Smooth muscle cell (in vitro differentiated cells): ENCODE data around the gene UHRF2. TPM values are rescaled to one million over a fixed set of nuclear protein-coding genes. Genes with fewer than 3 reads are reported as not detected.

Source experiments
- DNase-seq: peaks from one replicate; lab custom pipeline; 2025; ENCODE audit not compliant: unreplicated experiment; lab: John Stamatoyannopoulos, UW
- H2AFZ ChIP-seq: fragments of 200-600 bp; sonication (generic); 2 replicates; pipeline ENCODE4 v1.6.0; 2016; ENCODE audit warnings: antibody characterized with exemption, low read depth, mild to moderate bottlenecking
- H3F3A ChIP-seq: fragments of 200-600 bp; sonication (generic); 2 replicates; pipeline ENCODE4 v1.6.0; 2017; ENCODE audit warnings: antibody characterized with exemption, low read depth
- H3K27ac ChIP-seq: fragments of 200-600 bp; sonication (generic); 2 replicates; pipeline ENCODE4 v1.5.1; 2016; ENCODE audit warnings: low read depth, mild to moderate bottlenecking
- H3K27me3 ChIP-seq: fragments of 200-600 bp; sonication (generic); 2 replicates; pipeline ENCODE4 v1.6.1; 2016; ENCODE audit warnings: low read depth, mild to moderate bottlenecking
- H3K36me3 ChIP-seq: fragments of 200-600 bp; sonication (generic); 2 replicates; pipeline ENCODE4 v1.5.1; 2016; ENCODE audit warnings: low read depth
- H3K4me1 ChIP-seq: fragments of 200-600 bp; sonication (generic); 2 replicates; pipeline ENCODE4 v1.5.1; 2016; ENCODE audit warnings: low read depth
- H3K4me2 ChIP-seq: fragments of 200-600 bp; sonication (generic); 2 replicates; pipeline ENCODE4 v1.6.0; 2016; ENCODE audit warnings: mild to moderate bottlenecking
- H3K4me3 ChIP-seq: fragments of 200-600 bp; sonication (generic); 2 replicates; pipeline ENCODE4 v1.5.1; 2016; ENCODE audit warnings: mild to moderate bottlenecking
- H3K79me2 ChIP-seq: fragments of 200-600 bp; sonication (generic); 2 replicates; pipeline ENCODE4 v1.6.0; 2016; ENCODE audit warnings: low read depth, mild to moderate bottlenecking
- H3K9ac ChIP-seq: fragments of 200-600 bp; sonication (generic); 2 replicates; pipeline ENCODE4 v1.6.0; 2016; ENCODE audit warnings: low read depth
- H3K9me3 ChIP-seq: fragments of 200-600 bp; sonication (generic); replicated peaks from 2 replicates; pipeline ENCODE4 v1.5.1; 2016; ENCODE audit warnings: low read depth
- H4K20me1 ChIP-seq: fragments of 200-600 bp; sonication (generic); 2 replicates; pipeline ENCODE4 v1.6.0; 2016; ENCODE audit warnings: low read depth
- WGBS: methylation state at CpG from one replicate; pipeline ENCODE4 v1.1.7; 2016; ENCODE audit warnings: low lambda C conversion rate; 5-methylcytosine and 5-hydroxymethylcytosine counted together
- polyA plus RNA-seq: library from polyadenylated mRNA; unstranded; fragments of >200 nt; fragmentation: Nextera tagmentation; extraction: Ambion mirVana; gene quantifications from 2 replicates; pipeline ENCODE4 v1.2.1, GENCODE V29; 2016
- total RNA-seq: library from RNA; depleted of rRNA; stranded (reverse); fragments of >200 nt; gene quantifications from 2 replicates; pipeline ENCODE4 v1.2.3, GENCODE V29; 2014
- TF ChIP-seq, protein P1 (sequence below): fragments of 200-600 bp; sonication (generic); IDR thresholded peaks from 2 replicates; pipeline ENCODE4 v1.5.1; 2017; ENCODE audit warnings: borderline replicate concordance, mild to moderate bottlenecking, antibody characterized with exemption; ENCODE audit not compliant: insufficient read depth, poor library complexity, severe bottlenecking

Gene UHRF2
- total and polyA plus RNA-seq, 2 experiments from 2014 or later = 15.6 to 54.5 TPM

DNA sequence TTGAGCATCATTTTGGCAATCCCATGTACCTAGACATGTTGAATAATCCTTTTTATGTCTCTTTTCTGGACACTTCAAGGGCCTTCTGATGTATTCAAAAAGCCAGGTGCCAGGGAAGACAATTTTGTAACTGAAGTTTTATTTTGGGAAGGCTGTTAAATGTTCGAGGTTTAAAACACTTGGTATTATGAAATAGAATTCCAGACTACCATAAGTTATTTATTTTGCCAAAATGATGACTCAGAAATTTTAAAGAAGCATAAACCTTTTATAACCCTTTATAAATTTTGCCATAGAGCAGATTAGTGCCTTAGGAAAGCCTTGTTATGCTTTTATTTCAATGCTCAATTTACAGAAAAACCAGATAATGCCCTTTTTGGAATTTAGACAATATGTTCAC lies 30.3 kb upstream of the UHRF2 start:
- Histone ChIP-seq H3K27me3 (peaks cover 3% of the 10 kb centered on the region), H3K4me3 (no peak overlapping the region), H3K79me2 (no peaks in the 10 kb centered on the region), H3K9me3 (no peaks in the 10 kb centered on the region), H3F3A (no peaks in the 10 kb centered on the region), H3K36me3 (no peaks in the 10 kb centered on the region), H4K20me1 (no peaks in the 10 kb centered on the region), H3K27ac (no peak overlapping the region), H3K4me2 (no peak overlapping the region), H3K4me1 (no peaks in the 10 kb centered on the region), H2AFZ (no peak overlapping the region), H3K9ac (no peak overlapping the region)
- TF ChIP-seq, protein P1, sequence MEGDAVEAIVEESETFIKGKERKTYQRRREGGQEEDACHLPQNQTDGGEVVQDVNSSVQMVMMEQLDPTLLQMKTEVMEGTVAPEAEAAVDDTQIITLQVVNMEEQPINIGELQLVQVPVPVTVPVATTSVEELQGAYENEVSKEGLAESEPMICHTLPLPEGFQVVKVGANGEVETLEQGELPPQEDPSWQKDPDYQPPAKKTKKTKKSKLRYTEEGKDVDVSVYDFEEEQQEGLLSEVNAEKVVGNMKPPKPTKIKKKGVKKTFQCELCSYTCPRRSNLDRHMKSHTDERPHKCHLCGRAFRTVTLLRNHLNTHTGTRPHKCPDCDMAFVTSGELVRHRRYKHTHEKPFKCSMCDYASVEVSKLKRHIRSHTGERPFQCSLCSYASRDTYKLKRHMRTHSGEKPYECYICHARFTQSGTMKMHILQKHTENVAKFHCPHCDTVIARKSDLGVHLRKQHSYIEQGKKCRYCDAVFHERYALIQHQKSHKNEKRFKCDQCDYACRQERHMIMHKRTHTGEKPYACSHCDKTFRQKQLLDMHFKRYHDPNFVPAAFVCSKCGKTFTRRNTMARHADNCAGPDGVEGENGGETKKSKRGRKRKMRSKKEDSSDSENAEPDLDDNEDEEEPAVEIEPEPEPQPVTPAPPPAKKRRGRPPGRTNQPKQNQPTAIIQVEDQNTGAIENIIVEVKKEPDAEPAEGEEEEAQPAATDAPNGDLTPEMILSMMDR = no peak
- WGBS = 78% methylated on average over 1 of the region's 1 CpG
- no peak for DNase-seq

DNA sequence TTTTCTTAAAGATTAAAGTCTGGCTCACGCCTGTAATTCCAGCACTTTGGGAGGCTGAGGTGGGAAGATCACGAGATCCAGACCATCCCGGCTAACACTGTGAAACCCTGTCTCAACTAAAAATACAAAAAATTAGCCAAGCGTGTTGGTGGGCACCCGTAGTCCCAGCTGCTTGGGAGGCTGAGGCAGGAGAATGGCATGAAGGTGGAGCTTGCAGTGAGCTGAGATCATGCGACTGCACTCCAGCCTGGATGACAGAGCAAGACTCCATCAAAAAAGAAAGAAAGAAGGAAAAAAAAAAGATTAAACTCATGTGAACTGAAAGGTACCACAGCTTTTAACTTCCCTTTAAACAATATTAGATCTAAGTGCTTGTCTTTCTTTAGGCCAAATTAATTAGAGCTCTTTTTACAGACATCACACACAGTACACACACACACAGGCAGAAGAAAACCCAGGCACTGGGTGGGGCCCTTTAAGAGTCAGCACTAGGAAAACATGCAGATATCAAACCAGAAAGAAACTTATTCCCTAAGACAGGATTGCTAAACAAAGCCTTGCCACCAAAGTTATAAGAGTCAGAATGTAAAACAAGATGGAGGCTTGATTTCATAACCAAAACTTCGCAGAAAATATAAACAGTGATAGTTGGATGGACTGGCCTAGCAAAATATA lies 29.3 kb upstream of the UHRF2 start:
- Histone ChIP-seq H3K9me3 (no peaks in the 10 kb centered on the region), H3K4me3 (no peak overlapping the region)
- DNase-seq = no peak

DNA sequence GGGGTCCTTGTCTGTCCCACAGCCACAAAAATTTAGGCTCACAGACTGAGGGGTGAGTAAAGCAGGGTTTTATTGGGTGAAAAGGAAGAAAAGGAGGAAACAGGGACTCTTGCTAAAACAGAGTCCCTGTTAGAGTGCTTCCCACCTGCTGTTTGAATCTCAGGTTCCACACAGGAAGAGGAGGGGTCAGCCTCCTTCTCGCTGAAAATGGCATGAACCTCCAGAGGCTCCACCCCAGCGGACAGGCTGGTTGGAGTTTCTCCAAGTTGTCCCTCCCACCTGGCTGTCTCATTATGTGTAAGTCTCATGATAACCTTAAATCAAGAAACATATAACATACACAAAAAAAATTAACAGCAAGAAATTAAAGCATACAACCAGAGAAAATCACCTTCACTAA lies 28.3 kb upstream of the UHRF2 start:
- TF ChIP-seq, protein P1 = no peak
- H3K4me2 ChIP-seq = no peak overlapping the region
- WGBS = 76% methylated on average over 2 of the region's 2 CpGs
- H3F3A ChIP-seq = no peaks in the 10 kb centered on the region
- H3K27me3 ChIP-seq = peaks cover 3% of the 10 kb centered on the region
- no peaks in the 10 kb centered on the region for H3K4me1 ChIP-seq
- no peak overlapping the region for H3K9ac ChIP-seq
- DNase-seq = no peak
- H3K27ac ChIP-seq = no peak overlapping the region
- H4K20me1 ChIP-seq = no peaks in the 10 kb centered on the region
- no peaks in the 10 kb centered on the region for H3K79me2 ChIP-seq
- no peak overlapping the region for H2AFZ ChIP-seq
- H3K4me3 ChIP-seq = no peak overlapping the region
- no peaks in the 10 kb centered on the region for H3K36me3 ChIP-seq
- no peaks in the 10 kb centered on the region for H3K9me3 ChIP-seq

More for the DNA sequence above, 29.3 kb upstream of the UHRF2 start:
- no peaks in the 10 kb centered on the region for H3K79me2 ChIP-seq
- H3K27me3 ChIP-seq = peaks cover 3% of the 10 kb centered on the region
- H3K9ac ChIP-seq = no peak overlapping the region
- no peaks in the 10 kb centered on the region for H3F3A ChIP-seq
- H2AFZ ChIP-seq = peak overlapping the region; percentile 87
- TF ChIP-seq, protein P1 = no peak
- peak overlapping the region; percentile 25 for H3K27ac ChIP-seq
- H4K20me1 ChIP-seq = no peaks in the 10 kb centered on the region
- H3K4me2 ChIP-seq = no peak overlapping the region
- no peaks in the 10 kb centered on the region for H3K4me1 ChIP-seq
- no peaks in the 10 kb centered on the region for H3K36me3 ChIP-seq
- WGBS = 71% methylated on average over 7 of the region's 7 CpGs

DNA sequence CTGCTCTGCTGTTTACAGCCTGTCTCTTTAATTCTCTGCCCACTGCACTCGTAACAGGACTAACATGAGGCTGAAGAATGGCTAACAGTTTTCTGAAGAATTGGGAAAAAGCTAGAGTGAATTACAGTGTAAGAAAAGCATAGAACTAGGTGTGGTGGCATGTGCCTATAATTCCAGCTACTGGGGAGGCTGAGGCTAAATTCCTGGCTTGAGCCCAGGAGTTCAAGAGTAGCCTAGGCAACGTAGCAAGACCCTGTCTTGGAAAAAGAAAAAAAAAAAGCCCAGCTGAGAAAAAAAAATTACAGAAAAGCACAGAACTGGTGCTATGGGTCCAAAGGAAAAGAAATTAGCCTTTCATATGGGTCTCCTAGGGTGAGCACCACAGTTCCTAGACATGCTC lies 13.9 kb upstream of the UHRF2 start:
- Histone ChIP-seq H3K9ac (no peak overlapping the region), H4K20me1 (no peaks in the 10 kb centered on the region), H3K9me3 (no peaks in the 10 kb centered on the region), H3K27me3 (no peaks in the 10 kb centered on the region), H3K36me3 (no peaks in the 10 kb centered on the region), H3K4me3 (no peak overlapping the region), H2AFZ (no peak overlapping the region), H3K27ac (no peak overlapping the region), H3K4me1 (no peaks in the 10 kb centered on the region), H3K4me2 (no peak overlapping the region), H3K79me2 (no peaks in the 10 kb centered on the region), H3F3A (no peaks in the 10 kb centered on the region)
- TF ChIP-seq, protein P1 = no peak
- 69% methylated on average over 2 of the region's 2 CpGs for WGBS
- DNase-seq = no peak
